HCT116 (cell line): ENCODE results near the gene CCDC32. TPM values are rescaled to one million over a fixed set of nuclear protein-coding genes. Genes with fewer than 3 reads are reported as not detected.

Experiments
- ATAC-seq: fragments of 200-7000 bp; cut with Tn5 transposase; 2 replicates; pipeline ENCODE4 v1.9.1; 2020; ENCODE audit warnings: mild to moderate bottlenecking, moderate library complexity
- BruUV-seq: library from RNA; stranded (reverse); fragments of 400-500 nt; replicated peaks from 2 replicates; lab custom pipeline; 2021; lab: Mats Ljungman, UMichigan
- CTCF ChIA-PET: fragments of 300-600 bp; sonication (Branson Sonifier 250); formaldehyde crosslinking; loops from one replicate; lab custom pipeline; 2021; ENCODE audit warnings: antibody characterized with exemption; lab: Charles Lee
- POLR2A ChIA-PET: fragments of 300-600, 350-600 bp; sonication (Branson Sonifier 250); formaldehyde crosslinking; loops from one replicate; lab custom pipeline; 2021; ENCODE audit warnings: antibody characterized with exemption; lab: Charles Lee
- RAD21 ChIA-PET, 2 experiments: fragments of 300-600 bp; sonication (Branson Sonifier 250); formaldehyde crosslinking; loops; one replicate each; lab custom pipeline; 2023; ENCODE audit warnings: low total read pairs in 2 of 2; ENCODE audit not compliant: uncharacterized antibody in 2 of 2, unreplicated experiment in 2 of 2, low non-redundant PET in 1 of 2; lab: Charles Lee
- DNase-seq: peaks from one replicate; pipeline ENCODE4 v3.0.0-alpha.2; 2010; ENCODE audit warnings: low read depth, low spot score
- H2AFZ ChIP-seq: fragments of 200-600 bp; shearing (Covaris generic), sonication (generic); 2 replicates; pipeline ENCODE4 v1.6.1; 2017; ENCODE audit warnings: low read depth, mixed run types, mixed read lengths, antibody characterized with exemption, low read length; ENCODE audit not compliant: poor library complexity, severe bottlenecking
- H3K27ac ChIP-seq: 2 replicates; pipeline ENCODE4 v1.5.1; 2012; ENCODE audit warnings: low read depth, low read length
- H3K27me3 ChIP-seq: fragments of 200-600 bp; sonication (generic); 2 replicates; pipeline ENCODE4 v1.6.1; 2016; ENCODE audit warnings: mixed run types, low read length, mixed read lengths; ENCODE audit not compliant: insufficient read depth
- H3K36me3 ChIP-seq, 2 experiments: fragments of 200-500 bp in 1 of 2; fragments of 200-600 bp in 1 of 2; sonication (Bioruptor generic) in 1 of 2; sonication (generic) in 1 of 2; 2 replicates each; pipeline versions ENCODE4 v1.5.1 to v1.6.1; 2014 to 2016; ENCODE audit warnings: low read length in 2 of 2, inconsistent platforms in 1 of 2, mixed read lengths in 1 of 2, mixed run types in 1 of 2; ENCODE audit not compliant: insufficient read depth in 2 of 2, control insufficient read depth in 1 of 2
- H3K4me1 ChIP-seq, 2 experiments: fragments of 200-600 bp in 1 of 2; sonication (generic) in 1 of 2; 2 replicates each; pipeline versions ENCODE4 v1.5.1 to v1.6.1; 2012 to 2017; ENCODE audit warnings: low read length in 2 of 2, inconsistent platforms in 1 of 2, mild to moderate bottlenecking in 1 of 2, mixed read lengths in 1 of 2, mixed run types in 1 of 2, moderate library complexity in 1 of 2; ENCODE audit not compliant: insufficient read depth in 2 of 2, control insufficient read depth in 1 of 2
- H3K4me2 ChIP-seq: fragments of 200-600 bp; sonication (generic); 2 replicates; pipeline ENCODE4 v1.6.1; 2017; ENCODE audit warnings: mixed run types, low read length, mixed read lengths
- H3K4me3 ChIP-seq, 2 experiments: fragments of 200-600 bp in 1 of 2; sonication (generic) in 1 of 2; replicated peaks in 1 of 2; 2 replicates each; pipeline ENCODE4 v1.5.1; 2011 to 2016; ENCODE audit warnings: low read length in 2 of 2, control low read depth in 1 of 2, low read depth in 1 of 2, mild to moderate bottlenecking in 1 of 2, mixed read lengths in 1 of 2, mixed run types in 1 of 2
- H3K79me2 ChIP-seq: fragments of 200-600 bp; sonication (generic); 2 replicates; pipeline ENCODE4 v1.6.1; 2017; ENCODE audit warnings: mild to moderate bottlenecking, mixed run types, low read length, moderate library complexity, mixed read lengths; ENCODE audit not compliant: insufficient read depth
- H3K9ac ChIP-seq: fragments of 200-600 bp; sonication (generic); 2 replicates; pipeline ENCODE4 v1.6.1; 2016; ENCODE audit warnings: low read length, mixed read lengths
- H3K9me2 ChIP-seq: fragments of 200-600 bp; sonication (generic), shearing (Covaris generic); 2 replicates; pipeline ENCODE4 v1.6.1; 2017; ENCODE audit warnings: mixed run types, mild to moderate bottlenecking, moderate library complexity; ENCODE audit not compliant: insufficient read depth
- H3K9me3 ChIP-seq, 2 experiments: fragments of 200-500 bp in 1 of 2; fragments of 200-600 bp in 1 of 2; sonication (Bioruptor generic) in 1 of 2; sonication (generic) in 1 of 2; 2 replicates each; pipeline ENCODE4 v1.6.1; 2014 to 2017; ENCODE audit warnings: low read length in 2 of 2, mixed read lengths in 2 of 2, inconsistent platforms in 1 of 2, low read depth in 1 of 2, mild to moderate bottlenecking in 1 of 2, mixed run types in 1 of 2, moderate library complexity in 1 of 2; ENCODE audit not compliant: control insufficient read depth in 1 of 2, insufficient read depth in 1 of 2
- H4K20me1 ChIP-seq: fragments of 200-600 bp; sonication (generic), shearing (Covaris generic); 2 replicates; pipeline ENCODE4 v1.6.1; 2017; ENCODE audit warnings: mixed run types, mild to moderate bottlenecking, moderate library complexity; ENCODE audit not compliant: insufficient read depth
- ATF3 ChIP-seq: IDR thresholded peaks from 2 replicates; pipeline ENCODE4 v1.6.1; 2012
- CBX3 ChIP-seq: IDR thresholded peaks from 2 replicates; pipeline ENCODE4 v1.6.1; 2012; ENCODE audit warnings: low read depth
- ELF1 ChIP-seq: IDR thresholded peaks from 2 replicates; pipeline ENCODE4 v1.6.1; 2012; ENCODE audit warnings: low read depth, borderline replicate concordance
- EZH2 ChIP-seq: fragments of 200-600 bp; sonication (generic); IDR thresholded peaks from 2 replicates; pipeline ENCODE4 v1.6.1; 2017; ENCODE audit warnings: antibody characterized with exemption, mixed run types
- EZH2phosphoT487 ChIP-seq: fragments of 200-600 bp; IDR thresholded peaks from 2 replicates; pipeline ENCODE4 v1.6.1; 2018; ENCODE audit warnings: antibody characterized with exemption, borderline replicate concordance
- FOSL1 ChIP-seq: IDR thresholded peaks from 2 replicates; pipeline ENCODE4 v1.6.1; 2012; ENCODE audit warnings: low read depth
- POLR2A ChIP-seq: IDR thresholded peaks from 2 replicates; pipeline ENCODE4 v1.7.0; 2011; ENCODE audit warnings: borderline replicate concordance; ENCODE audit not compliant: insufficient read depth, insufficient read length; ENCODE audit errors: extremely low read depth
- POLR2AphosphoS5 ChIP-seq: IDR thresholded peaks from 2 replicates; pipeline ENCODE4 v1.6.1; 2011; ENCODE audit warnings: mild to moderate bottlenecking, low read depth, low read length, moderate library complexity
- RAD21 ChIP-seq: IDR thresholded peaks from 2 replicates; pipeline ENCODE4 v1.6.1; 2012; ENCODE audit warnings: low read depth, mild to moderate bottlenecking
- REST ChIP-seq: IDR thresholded peaks from 2 replicates; pipeline ENCODE4 v1.6.1; 2012; ENCODE audit warnings: low read depth
- SIN3A ChIP-seq: IDR thresholded peaks from 2 replicates; pipeline ENCODE4 v1.6.1; 2012; ENCODE audit warnings: low read depth
- SP1 ChIP-seq: IDR thresholded peaks from 2 replicates; pipeline ENCODE4 v1.6.1; 2012; ENCODE audit warnings: low read depth
- SRF ChIP-seq: IDR thresholded peaks from 2 replicates; pipeline ENCODE4 v1.6.1; 2012; ENCODE audit warnings: low read depth
- ZBTB33 ChIP-seq: IDR thresholded peaks from 2 replicates; pipeline ENCODE4 v1.6.1; 2011; ENCODE audit warnings: mild to moderate bottlenecking, low read length, moderate library complexity; ENCODE audit not compliant: insufficient replicate concordance; ENCODE audit errors: extremely low read depth
- ZFX ChIP-seq: fragments of 450-650 bp; IDR thresholded peaks from 2 replicates; pipeline ENCODE4 v1.6.1; 2017
- intact Hi-C: fragments of 100-400 bp; cut with micrococcal nuclease; formaldehyde crosslinking; loops from 2 replicates; pipeline ENCODE4 v1.10.0; 2022
- total RNA-seq: library from RNA; stranded (reverse); gene quantifications from one replicate; pipeline ENCODE4 v1.2.1, GENCODE V29; 2021; ENCODE audit not compliant: unreplicated experiment

CCDC32 gene
- total RNA-seq, 1 experiment from 2014 or later: 18.6 TPM

GRCh38 chr15:40584191-40584590, 19.3 kb upstream of the CCDC32 start (continued):
- no peak for TF ChIP-seq ZBTB33
- TF ChIP-seq ATF3: no peak
- TF ChIP-seq RAD21: no peak
- TF ChIP-seq POLR2AphosphoS5: no peak
- TF ChIP-seq SP1: no peak
- TF ChIP-seq ELF1: no peak

- Histone ChIP-seq H3K9ac (peak overlapping the region; percentile 41), H3K4me2 (peak overlapping the region; percentile 73)
Observed at GRCh38 chr15:40582726-40583246, 17.9 kb upstream of the CCDC32 start.

More at GRCh38 chr15:40582726-40583246, 17.9 kb upstream of the CCDC32 start:
- peaks cover 10 to 23% of the 10 kb centered on the region in 2 experiments; a peak in 3 of 4 replicates for H3K4me1 ChIP-seq
- peak overlapping the region; percentile 46 to 55 for H3K4me3 ChIP-seq
- H3K9me2 ChIP-seq: no peaks in the 10 kb centered on the region; the same call in 1 of the 2 replicates
- POLR2A ChIA-PET: interaction anchor here (1.2 to 2.1 kb wide), 3 partner anchors 14 to 75 kb away, joined by 3 to 16 read pairs (median 9); partner anchors contain the start of genes CCDC32 and RPUSD2
- peak overlapping the region; percentile 45 for H3K27ac ChIP-seq
- peak overlapping the region; percentile 64 for H2AFZ ChIP-seq
- no peaks in the 10 kb centered on the region for H3K27me3 ChIP-seq
- intact Hi-C loops: no loop called here
- CTCF ChIA-PET: interaction anchor here (0.9 kb wide), 1 partner anchor 288 kb away, joined by 3 read pairs; no protein-coding TSS in a partner anchor
- DNase-seq (peak; percentile 86), ATAC-seq (peak; percentile 81)
- RAD21 ChIA-PET: no interaction called here
- BruUV-seq: no TSS peak
- H3K9me3 ChIP-seq: peaks cover 0 to 3% of the 10 kb centered on the region in 2 experiments; a peak in 1 of 4 replicates
- no peak for TF ChIP-seq ZFX
- TF ChIP-seq POLR2AphosphoS5: peak; percentile 65
- no peak for TF ChIP-seq ELF1
- TF ChIP-seq FOSL1: no peak
- no peak for TF ChIP-seq EZH2phosphoT487
- no peak for TF ChIP-seq SIN3A
- TF ChIP-seq SRF: no peak
- no peak for TF ChIP-seq CBX3
- TF ChIP-seq REST: no peak
- TF ChIP-seq POLR2A: peak; percentile 62
- TF ChIP-seq ZBTB33: no peak
- no peak for TF ChIP-seq EZH2
- no peaks in the 10 kb centered on the region for H4K20me1 ChIP-seq
- no peaks in the 10 kb centered on the region for H3K36me3 ChIP-seq
- H3K79me2 ChIP-seq: no peaks in the 10 kb centered on the region
